Type B pancreatic cell (in vitro differentiated cells): ENCODE data around the gene PRDM5. TPM values are rescaled to one million over a fixed set of nuclear protein-coding genes. Genes with fewer than 3 reads are reported as not detected.

Experiments used
- DNase-seq: peaks from one replicate; pipeline ENCODE4 v3.0.0; 2021; ENCODE audit warnings: mixed read lengths; ENCODE audit not compliant: unreplicated experiment; ENCODE audit errors: extremely low spot score
- H3K27ac Mint-ChIP-seq: 2 replicates; pipeline ENCODE4 v1.8.0; 2021; ENCODE audit warnings: mild to moderate bottlenecking, mixed read lengths
- H3K27me3 Mint-ChIP-seq: 2 replicates; pipeline ENCODE4 v1.8.0; 2021; ENCODE audit warnings: mixed read lengths
- H3K36me3 Mint-ChIP-seq: 2 replicates; pipeline ENCODE4 v1.8.0; 2021; ENCODE audit warnings: mixed read lengths
- H3K4me1 Mint-ChIP-seq: one replicate; pipeline ENCODE4 v1.8.0; 2021; ENCODE audit warnings: mixed read lengths; ENCODE audit not compliant: unreplicated experiment
- H3K4me3 Mint-ChIP-seq: 2 replicates; pipeline ENCODE4 v1.8.0; 2021; ENCODE audit warnings: mild to moderate bottlenecking, mixed read lengths
- H3K9me3 Mint-ChIP-seq: 2 replicates; pipeline ENCODE4 v1.8.0; 2021; ENCODE audit warnings: mixed read lengths
- CTCF ChIP-seq: fragments of 200-600 bp; sonication (generic); conservative IDR thresholded peaks from 2 replicates; pipeline ENCODE4 v1.5.0; 2021; ENCODE audit warnings: antibody characterized with exemption, mild to moderate bottlenecking
- total RNA-seq: library from RNA; stranded (reverse); gene quantifications from 2 replicates; pipeline ENCODE4 v1.2.1, GENCODE V29; 2021; ENCODE audit warnings: low replicate concordance

The PRDM5 gene
- total RNA-seq, 1 donor from 2014 or later: 15.7 TPM

GRCh38 chr4:120814886-120815285, 107.6 kb downstream of the PRDM5 start:
- Mint-ChIP-seq H3K27me3 (no peaks in the 10 kb centered on the region), H3K36me3 (peaks cover 5% of the 10 kb centered on the region), H3K4me1 (peaks cover 6% of the 10 kb centered on the region), H3K27ac (no peak overlapping the region), H3K9me3 (peaks cover 4% of the 10 kb centered on the region), H3K4me3 (no peak overlapping the region)
- DNase-seq: no peak
- TF ChIP-seq CTCF: no peak

GRCh38 chr4:120812216-120812615, 110.3 kb downstream of the PRDM5 start:
- H3K9me3 Mint-ChIP-seq: peaks cover 9% of the 10 kb centered on the region
- H3K4me3 Mint-ChIP-seq: no peak overlapping the region
- no peak for DNase-seq
- TF ChIP-seq CTCF: no peak
- peaks cover 6% of the 10 kb centered on the region for H3K4me1 Mint-ChIP-seq
- H3K27me3 Mint-ChIP-seq: no peaks in the 10 kb centered on the region
- peaks cover 14% of the 10 kb centered on the region for H3K36me3 Mint-ChIP-seq
- no peak overlapping the region for H3K27ac Mint-ChIP-seq

- no peaks in the 10 kb centered on the region for H3K27me3 Mint-ChIP-seq
- H3K9me3 Mint-ChIP-seq: peaks cover 9% of the 10 kb centered on the region
- DNase-seq: no peak
- H3K36me3 Mint-ChIP-seq: peaks cover 15% of the 10 kb centered on the region
- H3K4me3 Mint-ChIP-seq: no peak overlapping the region
- TF ChIP-seq CTCF: peak; percentile 57
- no peak overlapping the region for H3K27ac Mint-ChIP-seq
- H3K4me1 Mint-ChIP-seq: no peaks in the 10 kb centered on the region
These were observed 113.0 kb downstream of the PRDM5 start for GRCh38 chr4:120809518-120809917.

GRCh38 chr4:120808475-120809141, 113.9 kb downstream of the PRDM5 start:
- no peaks in the 10 kb centered on the region for H3K4me1 Mint-ChIP-seq
- peaks cover 9% of the 10 kb centered on the region for H3K9me3 Mint-ChIP-seq
- H3K4me3 Mint-ChIP-seq: no peak overlapping the region
- H3K36me3 Mint-ChIP-seq: peaks cover 15% of the 10 kb centered on the region
- no peak for TF ChIP-seq CTCF
- no peak overlapping the region for H3K27ac Mint-ChIP-seq
- no peak for DNase-seq
- no peaks in the 10 kb centered on the region for H3K27me3 Mint-ChIP-seq

GRCh38 chr4:120801137-120801758, 121.3 kb downstream of the PRDM5 start:
- no peak for DNase-seq
- no peak for TF ChIP-seq CTCF
- Mint-ChIP-seq H3K27ac (no peak overlapping the region), H3K27me3 (no peaks in the 10 kb centered on the region), H3K4me3 (no peak overlapping the region), H3K36me3 (peaks cover 11% of the 10 kb centered on the region), H3K9me3 (peaks cover 4% of the 10 kb centered on the region), H3K4me1 (peaks cover 6% of the 10 kb centered on the region)
